RPMI8226 (cell line): Measurements from ENCODE around the gene TATDN3.
"Not testable (repeated sequence)": the region's sequence is repeated elsewhere in the genome, so short reads cannot be mapped to it uniquely, and the experiment has no call there.

Experiments used
- DNase-seq: peaks from one replicate; pipeline ENCODE4 v3.0.0-alpha.2; 2015

TATDN3 gene, protein sequence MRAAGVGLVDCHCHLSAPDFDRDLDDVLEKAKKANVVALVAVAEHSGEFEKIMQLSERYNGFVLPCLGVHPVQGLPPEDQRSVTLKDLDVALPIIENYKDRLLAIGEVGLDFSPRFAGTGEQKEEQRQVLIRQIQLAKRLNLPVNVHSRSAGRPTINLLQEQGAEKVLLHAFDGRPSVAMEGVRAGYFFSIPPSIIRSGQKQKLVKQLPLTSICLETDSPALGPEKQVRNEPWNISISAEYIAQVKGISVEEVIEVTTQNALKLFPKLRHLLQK

DNA sequence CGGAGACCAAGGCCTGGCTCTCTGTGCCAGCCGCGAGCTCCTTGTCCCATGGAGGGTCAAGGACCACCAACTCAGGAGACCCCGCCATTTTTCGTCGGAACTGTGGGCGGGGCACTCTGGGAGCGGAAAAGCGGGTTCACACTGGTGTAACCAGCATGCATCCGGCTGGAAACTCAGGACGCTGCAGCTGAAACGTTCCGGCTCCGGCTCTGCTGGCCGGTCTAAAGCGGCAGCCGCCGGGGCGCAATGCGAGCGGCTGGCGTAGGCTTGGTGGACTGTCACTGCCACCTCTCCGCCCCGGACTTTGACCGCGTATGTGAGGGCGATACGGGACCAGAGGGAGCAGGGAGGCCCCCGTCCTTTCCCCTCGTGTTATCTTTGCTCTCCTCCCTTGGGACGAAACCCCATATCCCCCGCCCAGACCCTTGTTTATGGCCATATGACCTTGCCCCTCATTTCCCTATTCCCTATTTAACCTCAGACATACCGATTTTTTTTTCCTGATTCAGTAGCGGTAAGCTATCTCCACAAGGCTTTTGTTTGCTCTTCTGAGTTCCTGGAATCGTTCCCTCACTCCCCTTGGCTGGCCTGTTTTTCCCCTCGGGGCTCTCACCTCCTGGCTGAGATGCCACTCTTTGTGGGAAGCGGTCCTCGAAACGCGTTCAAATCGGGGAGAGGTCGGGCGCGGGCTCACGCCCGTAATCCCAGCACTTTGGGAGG lies at the start of gene TATDN3, which contains the start of gene NSL1:
TATDN3 (plus strand) TSS at position 219 of the 720 bp plus-strand sequence; CDS start at position 247, 28 bp downstream.
NSL1 (minus strand) TSS at position 102 of the 720 bp plus-strand sequence; CDS start at position 88, 14 bp downstream.
- DNase-seq: peak; percentile 97

DNA sequence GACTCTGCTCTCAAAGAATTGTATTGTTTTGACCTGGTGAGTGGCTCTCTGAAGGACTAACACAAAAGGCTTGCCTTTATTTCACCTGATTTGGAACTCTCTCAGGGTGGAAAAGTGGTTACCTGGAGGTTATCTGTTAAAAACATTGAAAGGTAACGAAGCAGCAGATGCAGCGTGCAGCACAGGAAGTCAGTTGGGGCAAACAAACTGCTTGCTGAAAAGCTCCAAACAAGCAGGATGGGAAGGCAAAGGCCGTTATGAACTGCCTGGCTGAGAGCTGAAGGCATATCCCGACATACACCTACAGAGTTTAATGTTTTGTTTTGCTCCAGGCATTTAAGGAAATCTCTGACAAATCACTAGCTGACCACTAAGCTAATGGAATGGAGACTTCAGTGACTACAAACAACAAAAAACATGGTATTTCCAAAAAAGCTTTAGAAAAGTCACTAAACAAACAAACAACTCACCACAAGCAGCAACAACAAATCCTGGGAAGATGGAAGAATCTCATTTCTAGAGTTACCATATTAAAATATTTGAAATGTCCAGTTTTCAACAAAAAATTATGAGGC lies 47.7 kb upstream of the TATDN3 start:
- no peak for DNase-seq

DNA sequence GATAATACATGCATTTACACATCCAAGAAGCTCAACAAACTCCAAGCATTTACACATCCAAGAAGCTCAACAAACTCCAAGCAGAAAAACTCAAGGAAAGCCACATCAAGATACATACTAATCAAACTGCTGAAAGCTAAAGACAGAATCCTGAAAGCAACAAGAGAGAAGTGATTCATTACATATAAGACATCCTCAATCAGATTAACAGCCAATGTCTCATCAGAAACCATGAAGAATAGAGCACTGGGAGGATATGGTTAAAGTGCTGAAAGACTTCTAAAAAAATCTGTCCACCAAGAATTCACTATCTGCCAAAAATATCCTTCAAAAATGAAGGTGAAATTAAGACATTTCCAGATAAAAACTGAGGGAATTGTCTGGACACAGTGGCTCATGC lies 46.4 kb upstream of the TATDN3 start:
- no peak for DNase-seq

DNA sequence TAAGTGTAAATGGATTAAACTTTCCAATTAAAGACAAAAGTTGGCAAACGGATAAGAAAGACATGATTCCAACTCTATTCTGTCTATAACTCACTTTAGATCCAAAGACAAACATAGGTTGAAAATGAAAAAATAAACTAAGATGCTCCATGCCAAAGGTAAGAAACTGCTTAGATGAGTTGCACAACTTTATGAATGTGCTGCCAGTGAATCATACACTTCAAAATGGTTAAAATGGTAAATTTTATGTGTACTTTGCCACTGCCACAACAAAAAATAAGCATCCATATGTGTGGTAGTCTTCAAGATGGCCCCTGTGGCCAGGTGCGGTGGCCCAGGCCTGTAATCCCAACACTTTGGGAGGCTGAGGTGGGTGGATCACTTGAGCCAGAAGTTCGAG lies 45.1 kb upstream of the TATDN3 start:
- no peak for DNase-seq

DNA sequence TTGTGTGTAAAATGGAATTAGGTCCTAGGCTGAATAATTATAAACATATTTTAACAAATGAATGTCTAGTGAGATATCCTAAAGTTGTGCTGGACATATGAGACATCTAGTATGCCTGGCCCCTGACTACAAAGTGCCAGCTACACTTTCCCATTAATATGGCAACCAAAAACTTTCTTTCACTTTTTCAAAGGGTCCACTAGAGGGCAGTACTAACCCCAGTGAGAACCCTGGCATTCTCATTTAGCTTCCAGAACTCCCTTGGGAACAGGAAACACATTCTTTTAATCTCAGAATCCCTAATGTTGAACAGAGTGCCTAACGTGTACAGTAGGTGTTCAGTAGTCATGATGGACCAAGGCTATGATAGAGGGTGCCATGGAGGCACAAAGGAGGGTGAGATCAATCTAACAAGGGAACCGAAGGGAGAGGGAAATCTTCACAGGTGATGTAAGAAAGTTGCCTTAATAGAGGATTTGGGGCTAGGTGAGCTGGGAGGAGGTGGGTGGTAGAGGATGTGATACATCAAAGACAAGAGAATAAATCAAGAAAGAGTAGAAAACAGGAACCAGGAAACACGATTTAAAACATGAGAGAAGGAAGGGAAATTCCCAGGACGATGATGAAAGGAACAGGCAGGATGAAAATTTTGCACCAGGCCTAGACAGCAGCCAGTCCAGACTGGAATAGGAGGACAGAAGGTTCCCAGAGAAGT lies 41.7 kb upstream of the TATDN3 start:
- peak; percentile 39 for DNase-seq

DNA sequence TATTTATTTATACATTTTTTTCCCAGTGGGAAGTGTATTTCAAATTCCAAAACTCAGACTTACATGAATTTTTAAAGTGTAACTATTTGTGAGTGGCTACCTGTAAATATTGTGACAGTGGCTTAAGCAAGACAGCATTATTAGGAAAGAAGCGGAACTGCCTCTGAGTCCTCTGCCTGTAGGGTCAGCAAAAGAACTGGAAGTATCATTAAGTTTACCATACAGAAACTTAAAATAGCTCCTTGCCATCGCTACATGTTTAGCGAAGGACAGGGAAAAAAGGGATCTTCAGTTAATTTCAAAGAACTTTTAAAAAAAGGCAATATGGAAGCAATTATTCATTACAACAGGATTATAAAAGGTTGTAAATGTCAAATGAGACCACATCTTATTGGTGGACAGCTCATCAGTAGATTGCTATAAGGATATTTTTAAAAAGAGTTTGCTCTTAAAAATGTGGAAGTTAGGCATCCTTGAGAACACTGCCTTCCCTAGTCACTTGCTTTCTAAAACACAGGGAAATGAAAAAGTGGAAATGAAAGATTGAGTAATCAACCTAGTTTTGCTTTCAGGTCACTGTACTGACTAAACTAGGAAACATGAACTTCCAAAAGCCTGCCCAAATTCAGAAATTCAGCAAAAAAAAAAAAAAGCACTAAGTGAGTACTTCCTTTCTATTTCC lies 39.3 kb upstream of the TATDN3 start:
- DNase-seq: no peak

DNA sequence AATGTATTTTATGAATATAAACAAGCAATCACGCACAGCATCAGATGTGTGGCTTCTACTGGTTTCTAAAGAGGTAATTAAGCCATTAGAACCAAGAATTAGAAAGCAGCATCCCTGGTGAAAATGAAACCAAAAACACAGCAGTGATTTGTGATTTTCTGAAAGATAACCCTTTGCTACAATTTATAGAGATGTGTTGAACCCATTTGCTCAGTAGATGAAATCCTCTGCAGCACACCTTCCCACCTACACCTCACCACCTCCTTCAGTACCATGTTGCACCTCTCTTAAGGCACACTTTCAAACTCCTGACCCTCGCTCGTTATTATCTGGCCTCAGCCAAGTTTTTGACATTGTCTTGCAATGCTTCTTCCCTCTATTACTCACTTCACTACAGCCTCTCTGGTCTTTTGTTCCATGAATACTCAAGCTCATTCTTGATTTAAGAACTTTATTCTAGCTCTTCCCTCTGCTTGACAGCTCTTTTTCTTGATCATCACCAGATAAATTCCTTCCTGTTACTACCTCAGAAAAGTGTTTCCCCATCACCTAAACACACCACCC lies 38.7 kb upstream of the TATDN3 start:
- DNase-seq: peak; percentile 65

DNA sequence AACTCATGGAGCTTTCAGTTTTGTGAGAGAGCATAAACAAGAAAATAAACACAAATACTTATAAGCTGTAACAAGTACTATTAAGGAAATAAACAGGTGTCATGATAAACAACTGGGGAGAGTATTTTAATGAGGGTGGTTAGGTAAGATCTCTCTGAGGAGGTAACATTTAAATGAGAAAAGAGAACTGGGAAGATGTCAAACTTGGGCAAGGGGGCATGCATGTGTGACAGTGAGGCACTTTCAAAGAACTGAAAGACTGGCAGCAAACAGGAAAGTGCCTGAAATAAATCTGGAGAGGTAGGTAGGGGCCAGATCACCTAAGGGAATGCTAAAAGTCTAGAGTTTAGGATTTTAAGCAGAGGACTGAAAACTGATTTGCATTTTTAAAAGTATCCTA lies 37.9 kb upstream of the TATDN3 start:
- no peak for DNase-seq

DNA sequence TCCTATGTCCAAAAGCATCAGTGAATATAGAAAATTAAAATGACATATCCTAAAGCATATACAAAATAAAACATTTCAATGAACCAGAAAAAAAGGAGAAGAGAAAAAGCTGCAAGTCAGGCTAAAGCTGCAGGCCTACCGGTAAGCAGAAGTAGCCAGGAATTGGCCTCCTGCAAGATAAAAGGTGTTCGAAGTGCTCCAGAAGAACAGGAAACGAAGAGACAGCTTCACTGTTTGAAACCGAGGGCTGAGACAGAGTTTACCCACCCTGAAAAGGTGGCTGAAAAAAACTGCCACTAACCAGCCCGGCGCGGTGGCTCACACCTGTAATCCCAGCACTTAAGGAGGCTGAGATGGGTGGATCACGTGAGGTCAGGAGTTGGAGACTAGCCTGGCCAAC lies 37.5 kb upstream of the TATDN3 start:
- DNase-seq: peak; percentile 90

DNA sequence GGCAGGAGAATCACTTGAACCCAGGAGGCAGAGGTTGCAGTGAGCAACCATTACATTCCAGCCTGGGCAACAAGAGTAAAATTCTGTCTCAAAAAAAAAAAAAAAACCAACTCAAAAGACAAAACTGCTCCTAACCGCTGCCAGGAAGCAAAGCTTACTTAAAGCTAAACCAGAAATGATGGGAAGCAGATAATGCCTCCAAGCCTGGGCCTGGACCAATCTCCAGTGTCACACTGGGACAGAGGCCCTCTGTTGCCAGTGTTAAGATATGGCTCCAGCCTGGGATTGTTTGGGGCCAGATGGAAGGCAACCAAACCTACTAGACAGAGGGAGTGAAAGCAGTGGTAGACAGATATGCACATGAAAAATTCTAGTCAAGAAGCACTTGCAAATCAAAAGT lies 37.0 kb upstream of the TATDN3 start:
- peak; percentile 36 for DNase-seq

DNA sequence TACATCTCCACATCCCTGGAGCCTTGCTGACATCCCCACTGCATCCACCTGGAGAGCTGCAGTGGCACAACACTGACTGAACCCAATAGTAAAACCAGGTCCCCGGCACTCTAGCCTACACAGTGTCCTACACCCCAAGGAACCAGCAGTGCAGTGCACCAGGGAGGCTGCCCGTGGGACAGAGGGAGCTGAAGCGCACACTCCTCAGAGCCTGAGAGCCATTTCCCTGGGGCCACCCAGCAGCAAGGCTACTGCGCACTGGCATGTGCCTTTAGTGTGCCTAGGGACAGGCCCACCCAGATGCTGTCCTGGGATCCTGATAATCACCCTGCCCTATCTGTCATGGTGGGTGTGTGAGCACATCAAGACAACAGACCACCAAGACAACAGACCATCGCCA lies 32.0 kb upstream of the TATDN3 start:
- no peak for DNase-seq

DNA sequence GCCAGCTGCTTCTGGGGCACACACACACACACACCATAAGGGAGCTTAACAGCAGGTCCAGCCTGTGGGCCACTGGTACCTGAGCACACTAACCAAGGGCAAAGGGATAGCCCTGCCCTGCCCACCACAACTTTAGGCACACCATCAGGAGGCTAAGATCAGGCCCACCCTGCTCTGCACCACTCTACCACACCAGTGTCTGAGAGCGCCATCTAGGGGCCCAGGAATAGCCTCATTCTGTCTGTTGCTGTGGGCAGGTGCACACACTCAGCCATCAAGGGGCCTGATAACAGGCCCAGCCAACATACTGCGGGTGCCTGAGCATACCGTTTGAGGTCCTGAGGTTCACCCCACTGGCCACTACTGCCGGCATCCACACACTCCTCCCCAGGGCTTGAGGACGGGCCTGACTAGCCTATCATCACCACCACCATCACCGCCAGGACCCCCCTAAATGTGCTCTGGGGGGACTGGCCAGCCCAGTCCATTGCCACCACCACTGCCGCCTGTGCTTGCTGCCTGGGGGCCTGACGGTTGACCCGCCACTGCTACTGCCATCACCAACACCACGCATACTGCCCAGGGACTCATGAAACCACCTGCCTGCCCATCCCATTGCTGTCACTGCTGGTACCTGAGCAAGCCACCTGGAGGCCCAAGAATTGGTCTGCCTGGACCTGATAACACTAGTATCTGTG lies 31.4 kb upstream of the TATDN3 start:
- DNase-seq: peak; percentile 65

DNA sequence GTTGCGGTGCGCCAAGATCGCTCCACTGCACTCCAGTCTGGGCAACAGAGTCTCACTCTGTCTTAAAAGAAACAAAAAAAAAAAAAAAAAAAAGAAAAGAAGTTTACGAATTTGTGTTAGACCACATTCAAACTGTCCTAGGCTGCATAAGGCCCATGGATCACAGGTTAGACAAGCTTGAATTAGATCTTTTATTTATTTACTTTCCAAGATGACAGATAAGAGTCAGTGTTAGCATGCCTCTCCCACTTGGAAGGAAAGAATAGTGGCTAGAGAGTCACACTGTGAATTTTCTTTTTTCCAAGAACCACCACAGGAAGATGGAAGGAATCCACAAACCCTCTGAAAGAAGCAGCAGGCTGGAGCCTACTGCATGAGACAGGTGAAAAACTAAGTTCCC lies 29.5 kb upstream of the TATDN3 start:
- DNase-seq: no peak

DNA sequence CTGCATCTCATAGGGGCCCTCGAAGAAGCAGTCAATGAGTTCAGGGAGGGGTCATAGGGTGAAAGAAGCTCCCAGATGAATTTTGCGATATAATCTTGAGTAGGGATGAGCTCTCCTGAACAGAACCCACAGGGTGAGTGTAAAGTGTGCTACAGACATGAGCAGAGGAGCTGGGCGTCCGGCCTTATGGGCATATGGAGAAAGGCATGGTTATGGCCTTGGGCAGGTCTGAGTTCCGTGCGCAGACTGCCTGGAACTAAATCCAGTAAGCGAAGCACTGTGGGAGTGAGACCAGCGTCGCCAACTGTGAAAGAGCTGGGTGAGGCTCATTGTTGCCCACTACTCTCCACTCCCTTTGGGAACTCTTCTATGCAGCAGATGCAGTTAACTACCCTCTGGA lies 28.9 kb upstream of the TATDN3 start:
- no peak for DNase-seq

DNA sequence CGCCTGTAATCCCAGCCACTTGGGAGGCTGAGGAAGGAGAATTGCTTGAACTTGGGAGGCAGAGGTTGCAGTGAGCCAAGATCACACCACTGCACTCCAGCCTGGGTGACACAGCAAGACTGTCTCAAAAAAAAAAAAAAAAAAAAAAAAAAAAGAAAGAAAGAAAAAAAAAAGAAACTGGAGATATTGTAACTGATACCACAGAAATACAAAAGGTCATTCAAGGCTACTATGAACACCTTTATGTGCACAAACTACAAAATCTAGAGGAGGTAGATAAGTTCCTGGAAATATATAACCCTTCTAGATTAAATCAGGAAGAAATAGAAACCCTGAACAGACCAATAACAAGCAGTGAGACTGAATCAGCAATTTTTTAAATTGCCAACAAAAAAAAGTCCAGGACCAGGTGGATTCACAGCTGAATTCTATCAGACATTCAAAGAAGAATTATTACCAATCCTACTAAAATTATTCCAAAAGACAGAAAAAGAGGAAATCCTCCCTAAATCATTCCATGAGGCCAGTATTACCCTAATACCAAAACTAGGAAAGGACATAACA lies 26.9 kb upstream of the TATDN3 start:
- DNase-seq: not testable (repeated sequence)

DNA sequence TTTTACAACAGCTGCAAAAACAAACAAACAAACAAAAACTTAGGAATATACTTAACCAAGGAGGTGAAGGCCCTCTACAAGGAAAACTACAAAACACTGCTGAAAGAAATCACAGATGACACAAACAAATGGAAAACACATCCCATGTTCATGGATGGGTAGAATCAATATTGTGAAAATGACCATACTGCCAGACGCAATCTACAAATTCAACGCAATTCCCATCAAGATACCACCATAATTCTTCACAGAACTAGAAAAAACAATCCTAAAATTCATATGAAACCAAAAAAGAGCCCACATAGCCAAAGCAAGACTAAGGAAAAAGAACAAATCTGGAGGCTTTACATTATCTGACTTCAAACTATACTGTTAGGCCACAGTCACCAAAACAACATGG lies 24.9 kb upstream of the TATDN3 start:
- not testable (repeated sequence) for DNase-seq

DNA sequence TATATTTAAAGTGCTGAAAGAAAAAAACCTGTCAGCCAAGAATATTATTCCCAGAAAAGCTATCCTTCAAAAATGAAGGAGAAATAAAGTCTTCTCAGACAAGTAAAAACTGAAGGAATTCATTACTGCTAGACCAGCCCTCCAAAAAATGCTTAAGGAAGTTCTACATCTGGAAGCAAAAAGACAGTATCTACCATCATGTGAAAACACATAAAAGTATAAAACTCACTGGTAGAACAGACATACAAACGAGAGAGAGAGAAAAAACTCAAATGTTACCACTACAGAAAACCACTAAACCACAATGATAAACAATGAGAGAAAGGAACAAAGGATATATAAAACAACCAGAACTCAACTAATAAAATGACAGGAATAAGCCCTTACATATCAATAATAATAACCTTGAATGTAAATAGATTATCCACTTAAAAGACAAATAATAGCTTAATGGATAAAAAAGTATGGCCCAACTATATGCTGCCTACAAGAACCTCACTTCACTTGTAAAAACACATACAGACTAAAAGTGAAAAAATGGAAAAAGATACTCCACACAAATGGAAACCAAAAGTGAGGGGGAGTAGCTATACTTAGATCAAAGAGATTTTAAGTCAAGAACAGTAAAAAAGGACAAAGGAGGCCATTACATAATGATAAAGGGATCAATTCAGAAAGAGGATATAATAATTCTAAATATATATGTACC lies 22.1 kb upstream of the TATDN3 start:
- no peak for DNase-seq

DNA sequence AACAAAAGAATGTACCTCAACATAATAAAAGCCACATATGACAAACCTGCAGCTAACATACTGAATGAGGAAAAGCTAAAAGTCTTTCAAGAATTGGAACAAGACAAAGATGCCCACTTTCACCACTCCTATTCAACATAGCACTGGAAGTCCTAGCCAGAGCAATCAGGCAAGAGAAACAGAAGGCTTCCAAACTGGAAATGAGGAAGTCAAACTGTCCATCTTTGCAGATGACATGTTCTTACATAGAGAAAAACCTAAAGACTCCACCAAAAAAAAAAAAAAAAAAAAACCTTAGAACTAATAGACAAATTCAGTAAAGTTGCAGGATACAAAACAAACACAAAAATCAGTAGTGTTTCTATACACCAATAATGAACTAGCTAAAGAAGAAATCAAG lies 20.4 kb upstream of the TATDN3 start:
- DNase-seq: no peak

DNA sequence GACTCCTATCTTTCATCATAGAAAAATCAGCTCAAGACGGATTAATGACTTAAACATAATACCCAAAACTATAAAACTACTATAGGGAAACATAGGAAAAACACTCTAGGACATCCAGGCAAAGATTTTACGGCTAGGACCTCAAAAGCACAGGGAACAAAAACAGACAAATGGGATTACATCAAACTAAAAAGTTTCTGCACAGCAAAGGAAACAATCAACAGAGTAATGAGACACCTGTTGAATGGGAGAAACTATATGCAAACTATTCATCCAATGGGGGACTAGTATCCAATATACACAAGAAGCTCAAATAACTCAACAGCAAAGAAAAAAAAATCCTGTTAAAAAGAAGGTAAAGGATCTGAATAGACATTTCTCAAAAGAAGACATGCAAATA lies 18.7 kb upstream of the TATDN3 start:
- no peak for DNase-seq

DNA sequence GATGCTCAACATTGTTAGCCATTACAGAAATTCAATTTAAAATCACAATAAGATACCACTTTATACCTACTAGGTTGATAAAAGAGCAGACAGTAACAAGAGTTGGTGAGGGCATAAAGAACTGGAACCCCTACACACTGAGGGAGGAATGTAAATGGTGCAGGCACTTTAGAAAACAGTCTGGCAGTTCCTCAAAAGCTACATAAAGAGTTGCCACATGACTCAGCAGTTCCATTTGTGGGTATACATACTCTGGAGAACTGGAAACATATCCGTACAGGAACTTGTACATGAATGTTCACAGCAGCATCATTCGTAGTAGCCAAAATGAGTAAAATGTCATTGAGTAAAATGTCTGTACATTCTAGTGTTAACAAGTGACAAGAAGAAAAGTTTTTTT lies 17.1 kb upstream of the TATDN3 start:
- DNase-seq: peak; percentile 46

DNA sequence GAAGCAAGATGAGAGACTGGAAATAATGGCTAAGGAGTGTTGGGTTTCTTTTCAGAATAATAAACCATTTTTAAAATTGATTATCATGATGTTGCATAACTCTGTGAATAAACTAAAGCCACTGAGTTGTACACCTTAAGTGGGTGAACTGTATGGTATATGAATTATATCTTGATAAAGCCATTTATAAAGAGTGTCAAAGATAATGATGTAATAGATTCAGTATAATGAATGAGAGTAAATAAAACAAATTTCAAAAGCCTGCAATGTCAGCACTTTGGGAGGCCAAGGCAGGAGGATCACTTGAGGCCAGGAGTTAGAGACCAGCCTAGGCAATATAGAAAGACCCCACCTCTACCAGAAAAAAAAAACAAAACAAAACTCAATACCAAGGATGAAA lies 16.5 kb upstream of the TATDN3 start:
- no peak for DNase-seq
